ENCODE measurements around the gene RIN3. TPM values are rescaled to one million over a fixed set of nuclear protein-coding genes. Genes with fewer than 3 reads are reported as not detected.

RIN3 gene
- total RNA-seq, 2 donors from 2014 or later: 30.9 to 34.0 TPM

DNA sequence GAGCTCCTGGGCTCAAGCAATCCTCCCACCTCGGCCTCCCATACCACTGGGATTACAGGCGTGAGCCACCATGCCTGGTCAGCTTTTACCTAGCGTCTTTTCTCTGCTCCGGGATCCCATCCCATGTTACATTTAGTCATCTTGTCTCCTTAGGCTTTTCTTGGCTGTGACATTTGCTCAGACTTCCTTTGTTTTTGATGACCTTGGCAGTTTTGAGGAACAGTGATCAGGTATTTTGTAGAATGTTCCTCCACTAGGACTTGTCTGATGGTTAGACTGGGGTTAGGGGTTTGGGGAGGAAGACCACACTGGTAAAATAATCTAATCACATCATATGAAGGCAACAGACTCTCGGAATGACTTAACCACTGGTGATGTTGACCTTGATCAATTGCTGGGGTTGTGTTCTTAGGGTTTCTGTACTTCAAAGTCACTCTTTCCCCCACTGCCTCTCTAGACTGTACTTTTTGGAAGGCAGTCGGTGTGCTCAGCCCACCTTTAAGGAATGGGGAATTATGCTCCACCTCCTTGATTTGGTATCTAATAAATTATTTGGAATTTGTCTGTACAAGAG, 48.4 kb downstream of the RIN3 start:
- DNase-seq (ENCODE audit: low spot score): no peak
- intact Hi-C loops (cut with DNase I): loop anchor here in 1 of 2 donors (5.0 kb wide), 1 partner anchor 1210 kb away; no protein-coding TSS in a partner anchor

GRCh38 chr14:92563359-92563758, 49.8 kb downstream of the RIN3 start:
- no peak for DNase-seq (ENCODE audit: low spot score)
- intact Hi-C loops (cut with DNase I): loop anchor here in 1 of 2 donors (5.0 kb wide), 1 partner anchor 1209 kb away; no protein-coding TSS in a partner anchor

DNA sequence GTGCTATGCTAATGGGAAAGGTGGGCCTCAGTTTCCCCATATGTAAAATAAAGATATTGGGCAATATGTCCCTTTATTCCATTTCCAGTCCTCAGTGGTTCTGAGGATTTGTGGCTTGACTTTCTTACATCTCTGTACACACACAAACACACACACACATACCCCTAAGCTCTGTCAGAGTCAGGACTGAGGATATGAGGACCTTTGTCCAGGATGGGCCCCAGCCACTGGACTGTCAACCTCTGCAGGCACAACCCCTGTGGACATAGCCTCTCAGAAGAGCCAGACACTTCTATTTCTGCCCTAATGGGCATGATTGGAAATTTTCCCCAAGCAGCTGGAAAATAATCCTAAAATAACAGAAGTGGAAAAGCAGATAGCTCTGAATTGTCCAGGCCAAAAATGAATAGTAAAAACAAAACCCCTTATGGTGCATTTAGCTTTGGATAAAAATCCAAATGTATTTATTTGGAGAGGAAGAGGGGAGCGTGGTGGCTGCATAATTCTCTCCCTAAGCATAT, 50.2 kb downstream of the RIN3 start:
- intact Hi-C loops (cut with DNase I): loop anchor here in 1 of 2 donors (5.0 kb wide), 1 partner anchor 1208 kb away; no protein-coding TSS in a partner anchor

GRCh38 chr14:92564344-92565039, 50.9 kb downstream of the RIN3 start:
- intact Hi-C loops (cut with DNase I): loop anchor here in 1 of 2 donors (5.0 kb wide), 1 partner anchor 1208 kb away; no protein-coding TSS in a partner anchor
- no peak for DNase-seq (ENCODE audit: low spot score)

More for the DNA sequence above, 50.2 kb downstream of the RIN3 start:
- no peak for DNase-seq (ENCODE audit: low spot score)

- intact Hi-C loops (cut with DNase I): no loop called here
- DNase-seq (ENCODE audit: low spot score): no peak
Observed at GRCh38 chr14:92565040-92565717, 51.6 kb downstream of the RIN3 start.

- no peak for DNase-seq (ENCODE audit: low spot score)
- intact Hi-C loops (cut with DNase I): no loop called here
Observed at GRCh38 chr14:92565718-92566115, 52.1 kb downstream of the RIN3 start.

- no peak for DNase-seq (ENCODE audit: low spot score)
- intact Hi-C loops (cut with DNase I): no loop called here
Observed at GRCh38 chr14:92567173-92567725, 53.7 kb downstream of the RIN3 start.

- DNase-seq (ENCODE audit: low spot score): no peak
- intact Hi-C loops (cut with DNase I): no loop called here
Observed at GRCh38 chr14:92568621-92569479, 55.3 kb downstream of the RIN3 start.

DNA sequence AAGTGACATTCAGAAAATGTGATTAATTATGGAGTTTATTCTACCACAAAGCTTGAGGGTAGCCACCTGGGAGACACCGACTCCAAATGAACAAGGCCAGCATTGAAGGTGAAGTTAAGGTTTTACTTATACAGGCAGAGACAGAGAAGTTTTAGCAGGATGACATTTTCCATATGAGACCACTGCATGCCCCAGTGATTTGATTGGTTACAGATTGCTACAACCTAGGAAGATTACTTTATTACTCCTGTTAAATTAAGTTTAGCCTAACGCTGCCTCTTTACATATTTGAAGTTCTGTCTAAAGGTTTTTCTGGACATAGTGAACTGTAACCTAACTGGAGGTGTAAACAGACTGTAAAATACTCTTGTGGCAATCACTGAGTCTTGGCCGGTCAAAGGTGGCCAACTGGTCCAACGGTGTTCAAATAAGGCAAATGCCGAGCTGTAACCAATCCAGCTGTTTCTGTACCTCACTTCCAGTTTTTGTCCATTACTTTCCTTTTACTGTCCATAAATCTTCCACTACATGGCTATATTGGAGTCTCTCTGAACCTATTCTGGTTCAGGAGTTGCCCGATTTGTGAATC, 57.2 kb downstream of the RIN3 start:
- intact Hi-C loops (cut with DNase I): no loop called here
- DNase-seq (ENCODE audit: low spot score): no peak

GRCh38 chr14:92572050-92572449, 58.5 kb downstream of the RIN3 start:
- intact Hi-C loops (cut with DNase I): no loop called here
- DNase-seq (ENCODE audit: low spot score): no peak

DNA sequence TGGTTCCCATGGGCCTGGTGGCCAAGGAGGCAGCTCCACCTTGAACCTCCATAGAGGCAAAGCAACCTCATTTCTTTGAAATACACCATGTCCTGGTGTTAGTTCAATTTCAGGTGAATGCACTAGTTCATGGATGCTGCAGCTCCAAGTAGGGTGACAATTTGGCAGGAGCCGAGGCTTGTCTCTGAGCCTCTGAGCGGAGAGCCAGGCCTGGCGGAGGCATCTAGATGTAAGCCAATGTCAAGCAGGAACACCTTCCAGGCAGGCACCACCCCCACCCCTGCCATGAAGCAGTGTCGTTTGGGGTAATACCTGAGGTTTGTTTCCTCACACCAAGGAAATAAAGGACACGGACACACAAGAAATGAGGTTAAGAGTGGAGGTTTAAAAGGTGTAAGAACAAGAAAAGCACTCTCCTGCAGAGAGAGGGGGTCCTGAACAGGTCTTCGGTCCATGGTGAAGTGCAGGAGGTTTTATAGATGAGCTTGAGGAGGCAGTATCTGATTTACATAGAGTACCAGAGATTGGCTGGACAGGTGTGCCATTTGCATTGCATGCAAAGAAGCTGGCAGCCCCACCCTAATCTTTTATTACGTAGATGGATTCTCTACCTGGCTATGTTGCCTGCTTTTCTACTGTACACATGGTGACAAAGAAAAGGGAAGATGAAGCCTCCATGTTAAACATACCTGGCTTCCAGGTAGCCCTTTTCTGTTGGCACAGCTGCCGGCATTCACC, 60.3 kb downstream of the RIN3 start:
- DNase-seq (ENCODE audit: low spot score): no peak
- intact Hi-C loops (cut with DNase I): no loop called here

DNA sequence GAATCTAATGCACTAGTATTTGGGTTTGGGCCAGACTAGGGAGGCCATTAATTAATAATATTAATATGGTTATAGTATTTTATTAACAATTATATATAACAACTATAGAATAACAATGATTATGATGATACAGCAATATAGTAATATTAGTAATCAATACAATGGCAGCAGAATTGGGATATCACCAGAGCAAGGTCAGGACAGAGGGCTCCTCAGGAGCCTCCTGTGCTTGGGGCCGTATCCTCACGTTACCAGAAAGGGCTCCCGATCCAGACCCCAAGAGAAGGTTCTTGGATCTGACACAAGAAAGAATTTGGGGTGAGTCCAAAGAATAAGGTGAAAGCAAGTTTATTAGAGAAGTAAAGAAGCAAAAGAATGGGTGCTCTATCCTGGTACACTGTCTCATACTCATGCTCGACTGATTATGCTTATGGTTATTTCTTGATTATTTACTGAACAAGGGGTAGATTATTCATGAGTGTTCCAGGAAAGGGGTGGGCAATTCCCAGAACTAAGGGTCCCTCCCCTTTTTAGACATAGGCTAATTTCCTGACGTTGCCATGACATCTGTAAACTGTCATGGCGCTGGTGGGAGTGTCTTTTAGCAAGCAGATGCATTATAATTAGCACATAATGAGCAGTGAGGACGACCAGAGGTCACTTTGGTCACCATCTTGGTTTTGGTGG, 61.6 kb downstream of the RIN3 start:
- no peak for DNase-seq (ENCODE audit: low spot score)
- intact Hi-C loops (cut with DNase I): no loop called here

GRCh38 chr14:92575748-92576303, 62.2 kb downstream of the RIN3 start:
- intact Hi-C loops (cut with DNase I): no loop called here
- DNase-seq (ENCODE audit: low spot score): no peak

DNA sequence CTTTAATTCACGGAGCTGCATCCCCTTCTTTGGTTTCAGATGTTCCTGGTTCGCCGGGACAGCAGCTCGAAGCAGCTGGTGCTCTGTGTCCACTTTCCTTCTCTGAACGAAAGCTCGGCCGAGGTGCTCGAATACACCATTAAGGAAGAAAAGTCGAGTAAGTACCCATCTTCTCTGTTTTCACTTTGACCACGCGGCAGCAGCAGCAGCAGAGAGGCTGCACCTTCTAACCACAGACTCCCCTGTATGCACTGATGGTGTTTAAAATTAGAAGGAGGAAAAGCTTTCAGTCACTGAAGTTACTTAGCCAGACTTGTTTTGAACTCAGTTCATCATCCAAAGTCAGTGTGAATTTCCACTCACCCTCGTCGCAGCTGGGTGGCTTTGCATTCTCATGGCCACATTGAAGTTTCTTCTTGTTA, 63.8 kb downstream of the RIN3 start:
- DNase-seq (ENCODE audit: low spot score): no peak
- intact Hi-C loops (cut with DNase I): no loop called here

- intact Hi-C loops (cut with DNase I): no loop called here
- no peak for DNase-seq (ENCODE audit: low spot score)
Observed at GRCh38 chr14:92578511-92578910, 64.9 kb downstream of the RIN3 start.

GRCh38 chr14:92579244-92579936, 65.8 kb downstream of the RIN3 start:
- DNase-seq (ENCODE audit: low spot score): no peak
- intact Hi-C loops (cut with DNase I): no loop called here

Measured in posterior vena cava (tissue), 2 donors.